HG03108 (cell line): ENCODE results near the gene FYB1.
"Not testable (repeated sequence)": the region's sequence is repeated elsewhere in the genome, so short reads cannot be mapped to it uniquely, and the experiment has no call there.

Experiments
- ATAC-seq: cut with Tn5 transposase; IDR thresholded peaks from one replicate; pipeline ENCODE4 v1.9.1; 2021; ENCODE audit warnings: moderate library complexity; ENCODE audit not compliant: unreplicated experiment

FYB1 gene

GRCh38 chr5:39219437-39219836 lies at the start of gene FYB1:
Gene FYB1, minus strand, starts transcription at chr5:39219563. Its CDS starts 16,603 bp downstream, at chr5:39202960.
- no peak for ATAC-seq

GRCh38 chr5:39267186-39267585 lies 47.8 kb upstream of the FYB1 start:
- ATAC-seq: no peak

GRCh38 chr5:39266442-39266841 lies 47.1 kb upstream of the FYB1 start:
- ATAC-seq: no peak

GRCh38 chr5:39264528-39264927 lies 45.2 kb upstream of the FYB1 start:
- no peak for ATAC-seq

GRCh38 chr5:39262981-39263380 lies 43.6 kb upstream of the FYB1 start:
- ATAC-seq: no peak

- ATAC-seq: no peak
These were observed 40.7 kb upstream of the FYB1 start for GRCh38 chr5:39260095-39260494.

GRCh38 chr5:39257554-39257953 lies 38.2 kb upstream of the FYB1 start:
- no peak for ATAC-seq

GRCh38 chr5:39256477-39257235 lies 37.3 kb upstream of the FYB1 start:
- no peak for ATAC-seq

- ATAC-seq: no peak
These were observed 36.0 kb upstream of the FYB1 start for GRCh38 chr5:39255406-39255805.

GRCh38 chr5:39254671-39255070 lies 35.3 kb upstream of the FYB1 start:
- no peak for ATAC-seq

- no peak for ATAC-seq
These were observed 33.8 kb upstream of the FYB1 start for GRCh38 chr5:39253196-39253595.

GRCh38 chr5:39249564-39250274 lies 30.4 kb upstream of the FYB1 start:
- no peak for ATAC-seq

- no peak for ATAC-seq
These were observed 29.7 kb upstream of the FYB1 start for GRCh38 chr5:39249069-39249468.

- no peak for ATAC-seq
These were observed 21.4 kb upstream of the FYB1 start for GRCh38 chr5:39240750-39241149.

- no peak for ATAC-seq
These were observed 19.2 kb upstream of the FYB1 start for GRCh38 chr5:39238366-39239105.

- no peak for ATAC-seq
These were observed 17.4 kb upstream of the FYB1 start for GRCh38 chr5:39236718-39237117.

- ATAC-seq: no peak
These were observed 16.3 kb upstream of the FYB1 start for GRCh38 chr5:39235648-39236047.

GRCh38 chr5:39234494-39234893 lies 15.1 kb upstream of the FYB1 start:
- ATAC-seq: not testable (repeated sequence)

- no peak for ATAC-seq
These were observed 14.4 kb upstream of the FYB1 start for GRCh38 chr5:39233783-39234182.

GRCh38 chr5:39231705-39232525 lies 12.6 kb upstream of the FYB1 start:
- ATAC-seq: no peak

- ATAC-seq: no peak
These were observed 9.2 kb upstream of the FYB1 start for GRCh38 chr5:39228596-39228995.
